Natural killer cell (primary cell): ENCODE measurements around the gene PPFIBP2. TPM values are rescaled to one million over a fixed set of nuclear protein-coding genes. Genes with fewer than 3 reads are reported as not detected.

Source experiments
- ATAC-seq, 3 donors: fragments of 150-1000 bp in 2 of 3; fragments of 200-7000 bp in 1 of 3; cut with Tn5 transposase; 1 replicate in 1 of 3; 2 replicates in 2 of 3; pipeline ENCODE4 v1.10.0; 2021; ENCODE audit warnings: mild to moderate bottlenecking in 2 of 3, moderate library complexity in 2 of 3
- DNase-seq, 2 donors: peaks; one replicate each; pipeline versions ENCODE4 v3.0.0 to v3.0.0-alpha.2; 2013 to 2021; ENCODE audit warnings: mixed read lengths in 1 of 2
- H3K27ac ChIP-seq: one replicate; pipeline ENCODE4 v1.5.1; 2013; ENCODE audit warnings: mild to moderate bottlenecking, low read length
- H3K27me3 ChIP-seq: one replicate; pipeline ENCODE4 v1.6.1; 2013; ENCODE audit warnings: low read length; ENCODE audit not compliant: control insufficient read depth, insufficient read depth
- H3K36me3 ChIP-seq: one replicate; pipeline ENCODE4 v1.6.1; 2013; ENCODE audit warnings: low read length; ENCODE audit not compliant: control insufficient read depth, insufficient read depth
- H3K4me1 ChIP-seq: one replicate; pipeline ENCODE4 v1.6.1; 2013; ENCODE audit warnings: low read length; ENCODE audit not compliant: control insufficient read depth, insufficient read depth
- H3K4me3 ChIP-seq: one replicate; pipeline ENCODE4 v1.5.1; 2013; ENCODE audit warnings: low read length
- H3K9me3 ChIP-seq: one replicate; pipeline ENCODE4 v1.6.1; 2013; ENCODE audit warnings: low read length; ENCODE audit not compliant: control insufficient read depth, insufficient read depth
- H3K27ac Mint-ChIP-seq, 2 donors: one replicate each; pipeline ENCODE4 v1.8.0; 2022; ENCODE audit warnings: mild to moderate bottlenecking in 2 of 2, mixed read lengths in 2 of 2, moderate library complexity in 1 of 2
- H3K27me3 Mint-ChIP-seq, 2 donors: one replicate each; pipeline ENCODE4 v1.8.0; 2022; ENCODE audit warnings: low read depth in 2 of 2, mixed read lengths in 2 of 2
- H3K36me3 Mint-ChIP-seq: one replicate; pipeline ENCODE4 v1.8.0; 2022; ENCODE audit warnings: mixed read lengths
- H3K4me1 Mint-ChIP-seq, 2 donors: one replicate each; pipeline ENCODE4 v1.8.0; 2022; ENCODE audit warnings: mixed read lengths in 2 of 2
- H3K4me3 Mint-ChIP-seq: one replicate; pipeline ENCODE4 v1.8.0; 2022; ENCODE audit warnings: mild to moderate bottlenecking, moderate library complexity, mixed read lengths
- H3K9me3 Mint-ChIP-seq, 2 donors: one replicate each; pipeline ENCODE4 v1.8.0; 2022; ENCODE audit warnings: mixed read lengths in 2 of 2
- WGBS: methylation state at CpG from one replicate; pipeline ENCODE4 v1.1.7; 2013; ENCODE audit warnings: missing lambda C conversion rate; ENCODE audit not compliant: insufficient coverage; 5-methylcytosine and 5-hydroxymethylcytosine counted together
- intact Hi-C: fragments of 100-400 bp; cut with micrococcal nuclease; formaldehyde crosslinking; loops from one replicate; pipeline ENCODE4 v1.14.2; 2022
- total RNA-seq, 4 donors: library from RNA; stranded (reverse); fragments of 120-200 nt in 1 of 4; gene quantifications; one replicate each; pipeline versions ENCODE4 v1.2.3 to v1.2.4, GENCODE V29; 2013 to 2022
- TF ChIP-seq, protein P1 (sequence below): fragments of 200-600 bp; IDR thresholded peaks from one replicate; pipeline ENCODE4 v1.8.0; 2022; ENCODE audit warnings: antibody characterized with exemption

PPFIBP2 gene
- total RNA-seq, 3 donors from 2014 or later (not counting 1 experiment from before 2014, with no cell fraction given), result 15.1 to 23.7 (median 23.1) TPM

DNA sequence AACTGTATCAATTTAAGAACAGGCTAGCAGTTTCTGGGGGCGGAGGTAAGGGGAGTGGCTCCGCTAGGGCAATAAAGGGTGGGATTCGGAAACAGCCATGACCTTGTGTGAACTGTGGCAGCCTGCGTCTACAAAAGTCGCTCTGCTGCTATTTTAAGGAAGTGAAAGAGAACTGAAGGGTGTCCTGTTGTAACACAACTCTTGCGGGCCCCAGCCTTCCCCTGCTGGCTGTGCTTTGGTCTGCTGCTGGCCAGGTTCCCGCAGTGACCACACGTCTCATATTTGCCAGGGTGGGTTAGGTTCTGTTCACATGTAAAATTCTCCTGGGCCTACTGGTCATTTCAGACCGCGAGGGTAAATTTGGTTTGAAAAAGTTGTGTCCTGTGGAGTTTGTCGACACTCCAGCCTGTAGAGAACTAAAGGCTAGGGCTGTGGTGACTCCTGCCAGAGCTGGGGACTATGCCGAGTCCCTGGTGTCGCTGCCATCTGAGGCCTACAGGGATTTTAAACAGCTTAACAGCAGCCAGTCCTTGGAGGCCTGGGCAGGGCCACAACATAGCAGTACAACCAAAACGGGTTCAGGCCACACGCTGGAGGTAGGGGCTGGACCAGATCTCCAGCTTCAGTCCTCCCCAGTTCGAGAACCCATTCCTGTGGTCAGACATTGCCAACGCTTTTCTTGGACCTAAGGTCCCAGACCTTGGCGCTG lies 1.1 kb upstream of the PPFIBP2 start:
- no peaks in the 10 kb centered on the region for H3K27me3 Mint-ChIP-seq
- Histone ChIP-seq H3K36me3 (no peaks in the 10 kb centered on the region), H3K27me3 (peaks cover 3% of the 10 kb centered on the region), H3K9me3 (no peaks in the 10 kb centered on the region), H3K27ac (peak overlapping the region; percentile 99), H3K4me3 (peak overlapping the region; percentile 98), H3K4me1 (peaks cover 23% of the 10 kb centered on the region)
- DNase-seq (peak; percentile 42 to 59), ATAC-seq (peak; percentile 23 to 48 (median 29))
- intact Hi-C loops, result loop anchor here (1.0 to 10.0 kb wide), 3 partner anchors 153 to 472 kb away; partner anchors contain the start of gene EIF3F
- no peaks in the 10 kb centered on the region for H3K36me3 Mint-ChIP-seq
- no peaks in the 10 kb centered on the region for H3K9me3 Mint-ChIP-seq
- peaks cover 12 to 34% of the 10 kb centered on the region in 2 donors for H3K4me1 Mint-ChIP-seq
- H3K27ac Mint-ChIP-seq, result peak overlapping the region; percentile 90
- WGBS, result 11% methylated on average over 18 of the region's 18 CpGs
- TF ChIP-seq, protein P1, sequence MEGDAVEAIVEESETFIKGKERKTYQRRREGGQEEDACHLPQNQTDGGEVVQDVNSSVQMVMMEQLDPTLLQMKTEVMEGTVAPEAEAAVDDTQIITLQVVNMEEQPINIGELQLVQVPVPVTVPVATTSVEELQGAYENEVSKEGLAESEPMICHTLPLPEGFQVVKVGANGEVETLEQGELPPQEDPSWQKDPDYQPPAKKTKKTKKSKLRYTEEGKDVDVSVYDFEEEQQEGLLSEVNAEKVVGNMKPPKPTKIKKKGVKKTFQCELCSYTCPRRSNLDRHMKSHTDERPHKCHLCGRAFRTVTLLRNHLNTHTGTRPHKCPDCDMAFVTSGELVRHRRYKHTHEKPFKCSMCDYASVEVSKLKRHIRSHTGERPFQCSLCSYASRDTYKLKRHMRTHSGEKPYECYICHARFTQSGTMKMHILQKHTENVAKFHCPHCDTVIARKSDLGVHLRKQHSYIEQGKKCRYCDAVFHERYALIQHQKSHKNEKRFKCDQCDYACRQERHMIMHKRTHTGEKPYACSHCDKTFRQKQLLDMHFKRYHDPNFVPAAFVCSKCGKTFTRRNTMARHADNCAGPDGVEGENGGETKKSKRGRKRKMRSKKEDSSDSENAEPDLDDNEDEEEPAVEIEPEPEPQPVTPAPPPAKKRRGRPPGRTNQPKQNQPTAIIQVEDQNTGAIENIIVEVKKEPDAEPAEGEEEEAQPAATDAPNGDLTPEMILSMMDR, result no peak
- H3K4me3 Mint-ChIP-seq, result peak overlapping the region; percentile 96

DNA sequence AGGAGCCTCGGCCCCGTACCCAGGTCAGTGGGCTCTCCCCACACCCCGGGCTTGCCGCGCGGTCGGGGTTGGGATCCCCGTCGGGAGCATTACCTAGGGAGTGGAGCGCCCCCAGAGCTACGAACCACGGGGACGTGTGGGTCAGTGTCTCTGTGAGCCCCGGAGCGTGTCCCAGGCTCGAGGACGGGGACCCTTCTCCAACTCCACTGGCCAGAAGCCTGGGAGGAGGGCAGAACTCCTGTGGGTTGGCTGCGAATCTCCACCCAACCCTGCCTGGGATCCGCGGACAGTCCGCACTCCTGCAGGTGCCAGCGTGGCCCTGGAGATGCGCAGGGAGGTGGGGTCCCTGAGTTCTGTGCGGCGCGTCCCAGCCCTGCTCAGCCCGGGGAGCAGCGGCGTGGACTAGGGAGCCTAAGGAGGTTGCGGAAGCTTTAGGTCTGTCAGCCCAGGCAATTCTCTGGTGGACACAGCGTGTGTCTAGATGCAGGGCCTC lies 346 bp downstream of the PPFIBP2 start:
- Mint-ChIP-seq H3K4me1 (peaks cover 12 to 46% of the 10 kb centered on the region in 2 donors), H3K9me3 (no peaks in the 10 kb centered on the region), H3K27ac (peak overlapping the region; percentile 90), H3K4me3 (peak overlapping the region; percentile 96), H3K27me3 (no peaks in the 10 kb centered on the region), H3K36me3 (no peaks in the 10 kb centered on the region)
- H3K36me3 ChIP-seq, result no peaks in the 10 kb centered on the region
- H3K4me3 ChIP-seq, result peak overlapping the region; percentile 98
- TF ChIP-seq, protein P1, result no peak
- no peaks in the 10 kb centered on the region for H3K9me3 ChIP-seq
- WGBS, result 3% methylated on average over 31 of the region's 31 CpGs
- DNase-seq, result peak; percentile 24 to 49
- peaks cover 23% of the 10 kb centered on the region for H3K4me1 ChIP-seq
- ATAC-seq, result no peak
- intact Hi-C loops, result loop anchor here (10.0 kb wide), 1 partner anchor 471 kb away; the partner anchor contains the start of gene EIF3F
- peaks cover 3% of the 10 kb centered on the region for H3K27me3 ChIP-seq
- H3K27ac ChIP-seq, result peak overlapping the region; percentile 99

DNA sequence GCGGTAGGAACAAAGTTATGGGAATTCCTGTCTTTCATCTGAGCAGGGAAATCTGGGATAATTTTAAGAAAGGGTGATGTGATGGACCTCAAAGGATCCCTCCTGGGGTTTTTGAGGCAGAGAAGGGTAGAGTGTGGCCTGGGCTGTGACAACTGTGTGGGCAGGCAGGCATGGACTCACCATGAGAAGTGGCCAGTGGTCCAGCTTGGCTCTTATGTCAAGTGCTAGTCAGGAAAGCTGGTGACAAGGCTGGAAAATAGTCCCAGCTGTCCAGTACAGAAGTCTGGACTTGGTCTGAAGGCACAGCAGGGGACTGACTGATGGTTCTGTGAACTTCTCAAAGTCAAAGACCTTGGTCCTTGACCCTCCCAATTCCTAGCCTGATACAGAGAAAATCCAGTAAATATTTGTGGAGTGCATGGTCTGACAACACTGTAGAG lies 1.7 kb downstream of the PPFIBP2 start:
- no peak overlapping the region for H3K4me3 ChIP-seq
- intact Hi-C loops, result loop anchor here (10.0 kb wide), 1 partner anchor 469 kb away; the partner anchor contains the start of gene EIF3F
- no peak for ATAC-seq
- H3K36me3 ChIP-seq, result no peaks in the 10 kb centered on the region
- Mint-ChIP-seq H3K27ac (no peak overlapping the region), H3K9me3 (no peaks in the 10 kb centered on the region), H3K4me3 (peak overlapping the region; percentile 13), H3K36me3 (no peaks in the 10 kb centered on the region), H3K4me1 (peaks cover 12 to 48% of the 10 kb centered on the region in 2 donors), H3K27me3 (no peaks in the 10 kb centered on the region)
- no peak overlapping the region for H3K27ac ChIP-seq
- H3K27me3 ChIP-seq, result peaks cover 3% of the 10 kb centered on the region
- peak in 1 of 2 donors; percentile 4 for DNase-seq
- TF ChIP-seq, protein P1, result no peak
- no peaks in the 10 kb centered on the region for H3K9me3 ChIP-seq
- WGBS, result 94% methylated on average over 1 of the region's 1 CpG
- peaks cover 32% of the 10 kb centered on the region for H3K4me1 ChIP-seq
